HG03342 (cell line): ENCODE results near the gene NFATC2IP.
"Not testable (repeated sequence)": the region's sequence is repeated elsewhere in the genome, so short reads cannot be mapped to it uniquely, and the experiment has no call there.

ENCODE experiments used
- ATAC-seq: cut with Tn5 transposase; IDR thresholded peaks from one replicate; pipeline ENCODE4 v1.9.1; 2021; ENCODE audit warnings: mild to moderate bottlenecking, moderate library complexity; ENCODE audit not compliant: unreplicated experiment

The NFATC2IP gene

GRCh38 chr16:28990375-28991040 lies 39.8 kb downstream of the NFATC2IP start:
- no peak for ATAC-seq

DNA sequence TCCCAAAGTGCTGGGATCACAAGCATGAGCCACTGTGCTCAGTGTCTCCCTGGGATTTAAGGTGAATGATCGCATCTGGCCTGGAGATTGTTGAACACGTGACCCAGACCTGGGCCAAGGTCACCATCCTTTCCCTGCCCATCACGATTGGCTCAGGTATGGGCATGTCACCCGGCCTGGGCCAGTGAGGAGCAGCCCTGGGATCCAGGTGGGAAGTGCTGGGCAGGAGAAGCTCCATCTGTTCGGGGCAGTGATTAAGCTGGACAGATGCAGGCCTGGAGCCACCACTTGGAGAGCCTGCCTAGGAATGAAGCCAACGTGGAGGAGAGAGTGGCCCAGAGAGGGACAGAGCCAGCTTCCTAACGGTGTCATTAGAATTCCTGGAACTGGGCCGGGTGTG lies 41.0 kb downstream of the NFATC2IP start:
- ATAC-seq = no peak

DNA sequence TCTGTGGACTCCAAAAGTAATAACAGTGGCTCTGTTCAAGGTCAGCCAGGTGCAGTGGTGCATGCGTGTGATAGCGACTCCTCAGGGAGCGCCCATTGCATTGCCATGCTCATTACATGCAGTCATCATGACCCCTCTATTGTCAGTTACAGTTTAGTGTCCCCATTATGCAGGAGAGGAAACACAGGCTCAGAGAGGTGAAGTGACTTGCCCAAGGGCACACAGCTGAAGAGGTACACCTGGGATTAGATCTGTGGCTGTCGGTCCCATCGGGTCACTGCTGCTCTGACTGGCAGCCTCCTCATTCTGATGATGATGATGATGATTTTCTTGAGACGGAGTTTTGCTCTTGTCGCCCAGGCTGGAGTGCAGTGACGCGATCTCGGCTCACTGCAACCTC lies 41.8 kb downstream of the NFATC2IP start:
- no peak for ATAC-seq

DNA sequence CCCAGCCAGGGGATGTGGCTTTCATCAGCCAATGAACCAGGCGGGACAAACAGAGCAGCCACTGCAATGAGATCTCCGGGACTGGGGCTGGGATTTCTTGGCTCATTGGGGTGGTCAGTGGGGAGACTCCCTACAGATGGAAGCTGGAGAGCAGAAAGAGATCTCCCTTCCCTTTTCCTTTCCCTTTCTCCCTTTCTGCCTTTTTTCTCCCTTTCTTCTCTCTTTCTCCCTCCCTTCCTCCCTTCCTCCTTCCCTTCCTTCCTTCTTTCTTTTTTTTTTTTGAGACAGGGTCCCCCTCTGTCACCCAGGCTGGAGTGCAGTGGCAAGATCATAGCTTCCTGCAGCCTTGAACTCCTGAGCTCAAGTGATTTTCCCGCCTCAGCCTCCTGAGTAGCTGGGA lies 48.1 kb downstream of the NFATC2IP start:
- ATAC-seq = no peak

GRCh38 chr16:28999577-28999976 lies 48.8 kb downstream of the NFATC2IP start:
- ATAC-seq = no peak

GRCh38 chr16:29000019-29000418 lies 49.3 kb downstream of the NFATC2IP start:
- no peak for ATAC-seq

GRCh38 chr16:29004496-29005139 lies 53.9 kb downstream of the NFATC2IP start:
- not testable (repeated sequence) for ATAC-seq

DNA sequence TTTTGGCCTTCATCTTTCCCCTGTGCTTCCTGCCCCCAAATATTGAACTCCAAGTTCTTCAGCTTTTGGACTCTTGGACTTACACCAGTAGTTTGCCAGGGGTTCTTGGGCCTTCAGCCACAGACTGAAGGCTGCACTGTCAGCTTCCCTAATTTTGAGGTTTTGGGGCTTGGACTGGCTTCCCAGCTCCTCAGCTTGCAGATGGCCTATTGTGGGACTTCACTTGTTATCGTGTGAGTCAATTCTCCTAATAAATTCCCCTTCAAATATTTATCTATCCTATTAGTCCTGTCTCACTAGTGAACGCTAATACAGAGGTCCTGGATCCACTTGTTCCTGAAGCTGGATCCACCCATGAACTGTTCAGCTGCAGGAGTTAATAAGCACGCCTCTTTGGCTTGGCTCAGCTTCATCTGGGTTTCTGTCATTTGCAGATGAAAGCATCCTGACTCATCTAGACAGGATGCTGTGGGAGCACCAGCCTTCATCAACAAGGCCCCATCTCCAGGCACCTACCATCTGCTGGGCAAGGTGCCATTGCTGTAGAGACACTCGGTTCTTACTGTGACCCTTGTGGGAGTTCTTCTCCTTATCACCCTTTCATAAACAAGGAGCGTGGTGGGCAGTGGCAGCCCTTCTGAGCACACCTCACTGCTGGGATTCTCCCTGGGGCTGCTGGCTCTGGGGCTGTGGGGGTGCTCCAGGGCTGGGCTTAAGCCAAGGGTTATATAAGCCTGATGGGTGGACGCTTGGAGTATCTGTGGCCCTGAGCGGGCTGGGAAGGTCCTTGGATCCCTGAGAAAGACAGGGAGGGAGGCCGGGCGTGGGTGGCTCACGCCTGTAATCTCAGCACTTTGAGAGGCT lies 57.2 kb downstream of the NFATC2IP start:
- no peak for ATAC-seq

DNA sequence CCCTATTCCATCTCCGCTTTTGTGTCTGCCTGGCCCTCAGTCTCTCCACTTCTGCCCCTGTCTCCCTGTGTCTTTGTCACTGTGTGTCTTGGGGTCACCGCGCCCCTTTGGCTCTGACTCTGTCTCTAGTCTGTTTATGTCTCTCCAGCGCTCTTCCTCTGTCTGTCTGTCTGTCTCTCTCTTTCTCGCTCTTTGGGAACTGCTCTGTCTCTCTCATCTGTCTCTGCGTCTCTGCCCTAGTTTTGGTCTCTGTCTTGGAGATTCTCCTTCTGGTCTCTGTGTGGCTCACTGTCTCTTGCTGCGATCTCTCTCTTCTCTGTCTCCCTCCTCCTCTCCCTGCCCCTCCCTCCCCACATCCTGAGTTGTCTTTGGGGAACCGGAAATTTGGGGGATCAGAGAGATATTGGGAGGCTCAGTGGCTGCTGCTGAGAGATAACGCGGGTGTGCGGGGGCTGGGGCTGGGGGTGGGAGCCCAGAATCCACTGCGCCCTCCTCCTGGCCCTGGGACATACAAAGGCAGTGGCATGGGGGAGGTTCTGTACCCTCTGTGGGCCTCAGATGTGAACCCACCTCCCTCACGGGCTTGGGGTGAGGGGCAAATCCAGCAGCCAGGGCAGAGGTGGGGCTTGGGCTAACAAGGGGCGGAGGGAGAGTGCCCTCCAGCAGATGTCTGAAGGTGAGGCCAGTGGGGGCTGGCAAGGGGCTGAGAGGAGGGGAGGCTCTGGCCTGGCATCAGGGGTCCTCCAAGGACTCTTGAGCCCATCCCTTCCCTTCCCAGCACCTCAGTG lies 58.5 kb downstream of the NFATC2IP start:
- ATAC-seq = no peak

GRCh38 chr16:29009838-29010166 lies 59.1 kb downstream of the NFATC2IP start:
- ATAC-seq = no peak

DNA sequence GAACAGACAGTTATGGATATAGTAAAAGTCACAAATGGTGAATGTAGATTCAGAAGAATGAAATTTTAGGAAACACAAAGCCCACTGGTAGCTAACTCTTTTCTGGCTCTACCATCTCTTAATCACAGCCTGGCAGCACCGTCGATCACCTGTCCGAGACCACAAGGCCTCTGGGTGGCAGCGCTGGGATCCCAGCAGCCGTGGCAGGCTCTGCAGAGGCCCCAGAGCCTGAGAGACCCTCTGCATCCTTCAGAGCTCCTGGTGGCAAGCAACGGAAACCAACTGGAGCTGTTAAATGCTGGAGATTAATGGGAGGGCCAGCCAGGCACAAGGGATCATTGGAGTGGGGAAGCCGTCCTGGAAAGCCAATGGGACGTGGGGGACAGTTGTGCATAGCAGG lies 60.4 kb downstream of the NFATC2IP start:
- no peak for ATAC-seq

DNA sequence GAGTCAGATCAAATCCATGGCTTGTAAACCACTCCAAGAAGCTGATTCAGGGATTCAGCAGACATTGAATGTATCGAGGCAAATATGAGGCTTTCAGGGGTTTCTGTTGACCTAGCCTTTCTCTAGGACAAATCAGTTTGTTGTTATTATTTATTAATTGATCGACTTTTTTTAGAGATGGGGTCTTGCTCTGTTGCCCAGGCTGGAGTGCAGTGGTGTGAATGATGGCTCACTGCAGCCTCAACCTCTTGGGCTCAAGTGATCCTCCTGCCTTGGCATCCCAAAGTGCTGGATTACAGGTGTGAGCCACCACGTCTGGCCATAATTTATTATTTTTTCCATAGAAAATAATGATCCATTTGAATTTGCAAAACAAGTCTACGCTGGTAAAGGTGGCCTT lies 61.1 kb downstream of the NFATC2IP start:
- no peak for ATAC-seq

DNA sequence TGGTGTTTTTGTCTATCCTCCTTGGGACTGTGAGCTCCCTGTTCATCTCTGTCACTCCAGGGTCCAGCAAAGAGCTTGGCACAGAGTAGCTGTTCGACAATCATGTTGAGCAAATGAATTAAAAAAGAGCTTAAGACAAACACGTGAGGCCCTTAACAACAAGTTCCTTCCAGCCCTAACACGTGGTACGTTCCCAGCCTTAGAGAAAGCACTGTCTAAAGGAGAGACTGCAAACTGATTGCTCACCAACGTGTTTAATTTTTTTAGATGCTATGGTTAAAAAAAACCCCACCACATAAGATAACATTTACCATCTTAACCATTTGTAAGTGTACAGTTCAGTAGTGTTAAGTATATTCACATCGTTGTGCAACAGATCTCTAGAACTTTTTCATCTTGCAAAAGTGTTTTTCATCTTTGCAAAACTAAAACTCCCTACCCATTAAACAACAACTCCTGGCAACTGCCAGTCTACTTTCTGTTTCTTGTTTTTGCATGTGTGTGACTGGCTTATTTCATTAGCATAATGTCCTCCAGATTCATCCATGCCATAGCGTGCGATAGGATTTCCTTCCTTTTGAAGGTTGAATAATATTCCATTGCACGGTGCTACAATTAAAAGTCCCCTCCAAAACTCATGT lies 62.3 kb downstream of the NFATC2IP start:
- no peak for ATAC-seq

- no peak for ATAC-seq
Measured at GRCh38 chr16:29014561-29015069, 63.9 kb downstream of the NFATC2IP start.
